NB4 (cell line): ENCODE measurements around the gene SFXN2.

Source experiments
- DNase-seq: peaks from one replicate; pipeline ENCODE4 v3.0.0; 2010; ENCODE audit warnings: low read depth
- H3K4me3 ChIP-seq: one replicate; pipeline ENCODE4 v1.5.1; 2011; ENCODE audit warnings: mild to moderate bottlenecking, low read depth, low read length, moderate library complexity
- CTCF ChIP-seq: IDR thresholded peaks from one replicate; pipeline ENCODE4 v1.5.1; 2012; ENCODE audit warnings: low read depth, low read length
- MAX ChIP-seq: IDR thresholded peaks from 2 replicates; pipeline ENCODE4 v1.6.1; 2011; ENCODE audit warnings: low read depth, low read length
- MYC ChIP-seq: IDR thresholded peaks from 2 replicates; pipeline ENCODE4 v1.6.1; 2011; ENCODE audit warnings: low read depth, low read length
- POLR2A ChIP-seq: IDR thresholded peaks from 2 replicates; pipeline ENCODE4 v1.6.1; 2011; ENCODE audit warnings: mild to moderate bottlenecking; ENCODE audit not compliant: insufficient read length; ENCODE audit errors: extremely low read depth

Gene SFXN2

GRCh38 chr10:102696736-102697135 lies 17.7 kb upstream of the SFXN2 start:
- no peak for DNase-seq
- H3K4me3 ChIP-seq: no peak overlapping the region
- TF ChIP-seq MAX (no peak), POLR2A (no peak), MYC (no peak), CTCF (no peak)

GRCh38 chr10:102698894-102699293 lies 15.5 kb upstream of the SFXN2 start:
- TF ChIP-seq CTCF: no peak
- no peak for TF ChIP-seq POLR2A
- no peak for TF ChIP-seq MYC
- TF ChIP-seq MAX: no peak
- DNase-seq: no peak
- H3K4me3 ChIP-seq: no peak overlapping the region

GRCh38 chr10:102701272-102701671 lies 13.2 kb upstream of the SFXN2 start:
- no peak for DNase-seq
- TF ChIP-seq CTCF (no peak), MAX (no peak), MYC (no peak), POLR2A (no peak)
- H3K4me3 ChIP-seq: no peak overlapping the region

- no peak overlapping the region for H3K4me3 ChIP-seq
- no peak for DNase-seq
- TF ChIP-seq MYC (no peak), CTCF (no peak), POLR2A (no peak), MAX (no peak)
Measured at GRCh38 chr10:102701796-102702195, 12.6 kb upstream of the SFXN2 start.

- no peak overlapping the region for H3K4me3 ChIP-seq
- DNase-seq: no peak
- no peak for TF ChIP-seq POLR2A
- no peak for TF ChIP-seq MAX
- TF ChIP-seq MYC: no peak
- no peak for TF ChIP-seq CTCF
Measured at GRCh38 chr10:102702742-102703141, 11.7 kb upstream of the SFXN2 start.

GRCh38 chr10:102704915-102705314 lies 9.5 kb upstream of the SFXN2 start:
- no peak for TF ChIP-seq MAX
- no peak for TF ChIP-seq POLR2A
- TF ChIP-seq MYC: no peak
- no peak for TF ChIP-seq CTCF
- no peak for DNase-seq

More at GRCh38 chr10:102704915-102705314, 9.5 kb upstream of the SFXN2 start:
- H3K4me3 ChIP-seq: no peak overlapping the region
